NCI-H774 (cell line): Measurements from ENCODE around the gene TBX3.
A peak's percentile ranks its signal among the peaks of the same experiment; 100 is the strongest.

ENCODE experiments used
- DNase-seq: peaks from one replicate; lab custom pipeline; 2025; lab: John Stamatoyannopoulos, UW

The TBX3 gene

GRCh38 chr12:114668151-114668885, 15.7 kb downstream of the TBX3 start:
- peak; percentile 86 for DNase-seq

- no peak for DNase-seq
Measured at GRCh38 chr12:114667669-114668150, 16.3 kb downstream of the TBX3 start.

- DNase-seq: no peak
Measured at GRCh38 chr12:114666746-114667668, 17.0 kb downstream of the TBX3 start.

- DNase-seq: no peak
Measured at GRCh38 chr12:114665411-114666260, 18.3 kb downstream of the TBX3 start.

GRCh38 chr12:114664651-114665320, 19.2 kb downstream of the TBX3 start:
- no peak for DNase-seq

- DNase-seq: peak; percentile 61
Measured at GRCh38 chr12:114662512-114663177, 21.3 kb downstream of the TBX3 start.

- DNase-seq: no peak
Measured at GRCh38 chr12:114661245-114661644, 22.7 kb downstream of the TBX3 start.

- no peak for DNase-seq
Measured at GRCh38 chr12:114659084-114659483, 24.9 kb downstream of the TBX3 start.

- DNase-seq: no peak
Measured at GRCh38 chr12:114658002-114658441, 26.0 kb downstream of the TBX3 start.

GRCh38 chr12:114657597-114657920, 26.4 kb downstream of the TBX3 start:
- DNase-seq: no peak

- DNase-seq: peak; percentile 88
Measured at GRCh38 chr12:114656906-114657596, 26.9 kb downstream of the TBX3 start.

GRCh38 chr12:114655934-114656749, 27.8 kb downstream of the TBX3 start:
- DNase-seq: no peak

GRCh38 chr12:114649585-114649984, 34.4 kb downstream of the TBX3 start:
- DNase-seq: no peak

GRCh38 chr12:114648711-114649110, 35.3 kb downstream of the TBX3 start:
- DNase-seq: no peak

GRCh38 chr12:114638790-114639435, 45.1 kb downstream of the TBX3 start:
- DNase-seq: no peak

- DNase-seq: no peak
Measured at GRCh38 chr12:114636723-114637480, 47.1 kb downstream of the TBX3 start.

- no peak for DNase-seq
Measured at GRCh38 chr12:114631242-114631641, 52.7 kb downstream of the TBX3 start.

GRCh38 chr12:114628199-114628598, 55.8 kb downstream of the TBX3 start:
- no peak for DNase-seq
